ENCODE data around the gene KLRF2.
A peak's percentile ranks its signal among the peaks of the same experiment; 100 is the strongest.
"Not testable (repeated sequence)": the region's sequence is repeated elsewhere in the genome, so short reads cannot be mapped to it uniquely, and the experiment has no call there.

KLRF2 gene, protein sequence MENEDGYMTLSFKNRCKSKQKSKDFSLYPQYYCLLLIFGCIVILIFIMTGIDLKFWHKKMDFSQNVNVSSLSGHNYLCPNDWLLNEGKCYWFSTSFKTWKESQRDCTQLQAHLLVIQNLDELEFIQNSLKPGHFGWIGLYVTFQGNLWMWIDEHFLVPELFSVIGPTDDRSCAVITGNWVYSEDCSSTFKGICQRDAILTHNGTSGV

DNA sequence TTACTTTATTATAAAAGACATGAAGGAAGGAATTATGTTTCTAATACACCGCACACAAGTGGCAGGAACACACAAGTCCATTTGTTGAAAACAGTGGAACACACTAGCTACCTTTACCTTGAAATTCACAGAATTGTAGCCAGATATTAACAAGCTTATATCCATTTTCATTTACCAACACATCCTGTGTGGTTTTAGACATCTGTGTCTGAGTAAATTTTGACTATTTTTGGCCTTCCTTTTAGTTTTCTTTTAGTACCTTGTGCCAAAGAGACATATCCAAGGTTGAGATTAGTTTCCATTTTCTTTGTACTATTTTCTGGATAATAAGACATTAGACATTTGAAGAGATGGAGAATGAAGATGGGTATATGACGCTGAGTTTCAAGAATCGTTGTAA is at the start of gene KLRF2:
Gene KLRF2, plus strand, starts transcription at position 244 of the 400 bp plus-strand sequence. Its CDS starts 107 bp downstream, at position 351.
- DNase-seq = no peak

GRCh38 chr12:9831720-9832119 is 49.6 kb upstream of the KLRF2 start:
- DNase-seq = no peak

GRCh38 chr12:9843407-9843806 is 37.9 kb upstream of the KLRF2 start:
- DNase-seq = no peak

- DNase-seq = no peak
These were observed 32.4 kb upstream of the KLRF2 start for GRCh38 chr12:9848899-9849298.

DNA sequence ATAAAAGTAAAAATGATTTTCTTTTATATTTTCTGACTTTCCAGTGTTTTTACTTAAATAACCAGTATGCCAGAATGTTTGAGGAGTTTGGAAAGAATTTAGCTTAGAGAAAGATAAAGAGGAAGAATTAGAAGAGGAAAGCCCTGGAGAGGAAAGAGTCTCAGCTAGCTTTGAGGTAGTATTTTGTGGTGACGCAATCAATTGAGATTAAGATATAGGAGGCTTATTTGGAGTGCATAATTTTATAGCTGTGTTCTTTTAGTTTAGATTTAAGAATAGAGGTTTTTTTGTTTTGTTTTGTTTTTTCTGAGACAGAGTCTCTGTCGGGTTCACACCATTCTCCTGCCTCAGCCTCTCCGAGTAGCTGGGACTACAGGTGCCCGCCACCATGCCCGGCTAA is 30.2 kb upstream of the KLRF2 start:
- no peak for DNase-seq

DNA sequence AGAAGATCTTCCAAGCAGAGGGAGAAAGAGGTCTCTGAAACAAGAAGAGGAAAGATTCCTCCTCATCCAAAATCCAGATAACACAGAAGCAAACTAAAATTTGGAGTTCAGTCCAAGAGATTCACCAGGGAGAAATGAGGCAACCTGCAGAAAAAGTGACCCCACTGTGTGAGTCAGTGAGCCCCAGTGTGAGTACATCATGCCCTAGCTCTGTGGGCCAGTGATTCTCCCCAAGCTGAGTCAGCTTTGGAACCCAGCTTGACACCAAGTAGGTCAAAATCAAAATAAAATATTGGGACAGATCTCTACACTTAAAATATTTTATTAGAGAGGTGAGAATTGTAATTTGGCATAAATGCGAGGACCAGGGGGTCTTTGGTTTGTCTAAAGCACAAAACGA is 29.4 kb upstream of the KLRF2 start:
- no peak for DNase-seq

- no peak for DNase-seq
These were observed 25.1 kb upstream of the KLRF2 start for GRCh38 chr12:9856151-9856550.

- DNase-seq = no peak
These were observed 24.4 kb upstream of the KLRF2 start for GRCh38 chr12:9856894-9857293.

- no peak for DNase-seq
These were observed 23.2 kb upstream of the KLRF2 start for GRCh38 chr12:9858135-9858534.

GRCh38 chr12:9864913-9865675 is 16.2 kb upstream of the KLRF2 start:
- DNase-seq = no peak

DNA sequence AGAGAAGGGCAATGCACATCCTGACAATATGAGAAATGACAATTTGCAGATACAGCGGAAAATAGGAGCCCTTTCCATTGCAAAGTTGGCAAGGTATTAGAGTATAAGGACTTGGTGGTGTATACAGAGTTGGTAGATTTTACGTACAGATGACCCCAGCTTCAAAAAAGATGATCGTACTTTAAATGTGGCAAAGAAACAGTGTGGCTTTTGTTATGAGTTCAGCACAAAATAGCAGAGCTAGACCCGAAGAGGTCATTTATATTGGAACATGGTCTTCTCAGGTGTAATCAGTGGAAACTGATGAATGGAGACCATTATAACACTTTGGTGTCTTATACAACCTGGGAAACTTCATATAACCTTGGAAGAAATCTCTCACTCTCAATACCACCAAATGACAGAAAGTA is 14.4 kb upstream of the KLRF2 start:
- DNase-seq = no peak

DNA sequence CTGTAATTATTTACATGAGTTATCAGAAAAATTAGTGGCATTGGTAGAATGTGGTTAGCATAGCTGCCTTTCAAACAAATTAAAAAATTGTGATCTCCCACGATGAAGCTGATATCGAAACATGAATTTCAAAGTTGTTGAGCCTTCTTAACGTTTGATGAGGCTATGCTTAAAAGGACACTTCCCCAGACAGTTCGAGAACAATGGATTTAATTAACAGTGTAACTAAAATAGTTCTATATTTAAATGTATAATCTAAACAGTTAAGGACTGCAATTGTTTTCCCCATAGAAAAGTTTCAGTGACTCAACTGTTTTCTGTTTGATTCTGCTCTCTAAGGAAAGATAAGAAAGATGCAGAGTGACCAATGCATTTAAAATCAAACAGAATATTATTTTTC is 13.8 kb upstream of the KLRF2 start:
- DNase-seq = no peak

DNA sequence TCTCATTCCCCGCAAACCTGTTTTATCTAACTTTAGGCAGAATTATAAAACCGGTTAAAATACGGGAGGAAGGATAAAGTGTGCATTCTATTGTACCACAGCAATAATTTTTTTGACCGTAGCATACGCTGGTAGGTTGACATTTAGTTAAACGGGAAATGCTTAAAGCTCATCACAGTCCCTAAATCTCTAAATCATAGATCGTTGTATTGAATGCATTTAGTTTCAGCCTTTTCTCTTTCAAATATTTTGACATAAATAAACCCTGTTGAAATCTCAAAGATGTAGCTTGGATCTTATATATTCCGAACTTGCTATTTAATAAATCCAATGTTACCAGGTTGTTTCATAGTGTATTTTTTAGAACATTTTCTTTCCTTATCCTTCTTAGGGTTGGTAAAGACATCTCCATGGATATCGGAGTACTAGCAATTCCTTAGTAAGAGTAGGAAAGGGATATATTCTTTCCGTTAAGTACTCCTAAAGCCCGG is 12.9 kb upstream of the KLRF2 start:
- DNase-seq = no peak

- no peak for DNase-seq
These were observed 12.4 kb upstream of the KLRF2 start for GRCh38 chr12:9868951-9869306.

DNA sequence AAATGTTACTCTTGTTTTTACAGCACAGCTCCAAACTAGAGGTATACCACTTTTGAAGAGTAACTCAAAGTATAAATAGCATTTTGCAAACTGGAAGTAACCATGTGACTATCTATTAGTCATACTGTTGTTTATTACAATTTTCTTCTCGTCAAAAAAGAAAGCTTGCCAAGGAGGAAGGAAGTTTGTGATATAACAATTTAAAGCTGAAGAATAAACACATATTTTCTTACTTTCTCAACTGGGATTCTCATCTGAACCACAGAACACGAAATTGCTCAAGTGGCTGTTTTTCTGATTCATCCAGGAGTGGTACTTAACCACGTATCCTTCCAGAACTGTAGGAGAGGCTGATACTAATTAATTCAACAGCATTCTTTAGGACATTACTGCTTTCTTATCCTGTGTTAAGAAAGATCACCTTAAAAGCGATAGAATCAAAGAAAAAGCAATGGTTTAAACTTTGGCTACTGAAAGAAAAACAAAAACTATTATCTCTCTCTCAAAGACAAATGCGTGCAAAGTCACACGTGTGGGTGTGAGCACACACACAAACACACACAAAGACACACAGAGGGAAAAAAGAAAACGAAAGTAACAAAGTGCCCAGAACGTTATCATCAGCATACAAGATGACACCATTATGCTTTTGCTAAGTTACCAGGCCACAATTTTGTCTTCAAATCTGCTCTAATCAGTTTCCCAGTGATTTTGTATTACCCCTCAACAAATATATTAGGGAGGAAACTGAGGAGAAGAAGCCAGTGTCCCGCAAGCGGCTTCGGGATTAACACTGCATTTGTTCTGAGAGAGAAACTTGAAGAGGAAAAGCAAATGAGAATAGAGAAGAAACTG is 11.8 kb upstream of the KLRF2 start, which contains the start of gene CLEC2B:
Gene CLEC2B, minus strand, starts transcription at position 48 of the 855 bp plus-strand sequence.
- peak; percentile 18 for DNase-seq

DNA sequence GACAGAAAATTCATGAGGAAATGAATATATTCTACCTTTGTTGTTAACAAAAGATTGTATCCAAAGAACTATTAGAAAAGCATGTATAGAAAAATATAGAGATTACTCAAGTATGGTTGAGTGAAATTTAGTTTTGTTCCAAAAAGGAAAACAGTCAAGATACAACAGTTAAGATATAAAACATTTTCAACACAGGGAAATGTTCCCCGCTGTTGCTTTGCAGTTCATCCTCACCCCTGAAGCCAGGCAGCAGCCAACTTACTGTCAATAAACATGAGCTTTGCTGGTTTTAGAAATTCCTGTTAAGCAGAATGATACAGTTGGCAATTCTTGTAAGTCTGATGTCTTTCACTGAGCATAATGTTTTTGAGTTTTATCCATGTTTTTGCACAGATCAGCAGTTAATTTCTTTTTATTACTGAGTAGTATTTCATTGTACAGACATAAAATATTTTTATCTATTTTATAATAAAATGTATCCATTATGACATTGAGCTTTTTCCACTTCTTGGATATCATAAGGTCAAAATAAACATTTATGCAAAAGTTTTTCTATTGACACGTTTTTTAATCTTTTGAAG is 10.9 kb upstream of the KLRF2 start:
- DNase-seq = no peak

DNA sequence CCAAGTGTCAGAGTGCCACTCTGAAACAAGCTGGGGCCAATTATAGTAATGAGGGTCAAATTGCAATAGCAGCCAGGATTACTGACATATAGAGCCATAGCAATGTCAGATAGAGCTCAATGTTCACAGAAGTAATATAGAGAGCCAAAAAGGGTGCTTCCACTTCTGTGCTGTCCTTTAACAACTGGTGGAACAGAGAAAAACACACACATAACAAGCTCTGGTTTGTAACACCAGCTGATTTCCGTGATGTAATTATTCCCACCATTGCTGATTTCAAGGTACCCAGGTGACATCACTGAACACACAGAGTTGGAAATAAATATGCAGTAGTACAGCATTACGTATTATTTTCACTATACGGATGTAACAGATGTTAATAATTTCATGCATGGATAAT is 9.1 kb upstream of the KLRF2 start:
- no peak for DNase-seq

DNA sequence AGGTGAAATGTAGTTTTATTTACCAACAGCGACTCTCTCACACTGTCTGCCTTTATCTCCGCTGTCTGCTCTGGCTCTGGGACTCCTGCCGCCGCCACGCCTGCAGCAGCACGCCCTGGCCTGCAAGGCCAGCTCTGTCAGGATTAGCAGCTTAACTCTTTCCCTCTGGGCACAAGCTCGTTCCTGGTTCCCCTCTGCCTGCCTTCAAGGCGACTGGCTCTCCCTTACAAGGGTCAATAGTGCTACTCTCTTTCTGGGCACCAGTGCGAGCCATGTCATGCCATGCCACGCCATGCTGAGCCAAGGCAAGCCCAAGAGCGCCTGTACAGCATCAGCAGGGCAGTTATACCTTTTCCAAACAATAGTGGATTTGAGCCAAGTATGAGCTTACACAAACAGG is 8.5 kb upstream of the KLRF2 start:
- no peak for DNase-seq

DNA sequence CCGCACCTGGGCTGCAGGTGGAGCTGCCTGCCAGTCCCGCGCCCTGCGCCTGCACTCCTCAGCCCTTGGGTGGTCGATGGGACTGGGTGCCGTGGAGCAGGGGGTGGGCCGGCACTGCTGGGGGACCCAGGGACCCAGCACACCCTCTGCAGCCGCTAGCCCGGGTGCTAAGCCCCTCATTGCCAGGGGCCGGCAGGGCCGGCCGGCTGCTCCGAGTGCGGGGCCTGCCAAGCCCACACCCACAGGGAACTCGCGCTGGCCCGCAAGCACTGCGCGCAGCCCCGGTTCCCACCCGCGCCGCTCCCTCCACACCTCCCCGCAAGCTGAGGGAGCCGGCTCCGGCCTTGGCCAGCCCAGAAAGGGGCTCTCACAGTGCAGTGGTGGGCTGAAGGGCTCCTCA is 5.2 kb upstream of the KLRF2 start:
- not testable (repeated sequence) for DNase-seq

- DNase-seq = no peak
These were observed 684 bp upstream of the KLRF2 start for GRCh38 chr12:9880532-9881078.

GRCh38 chr12:9881988-9882387 is 699 bp downstream of the KLRF2 start:
- DNase-seq = no peak

- DNase-seq = no peak
These were observed 1.9 kb downstream of the KLRF2 start for GRCh38 chr12:9883175-9883574.

All from stimulated activated CD4-positive, alpha-beta T cell treated with anti-CD3 and anti-CD28 coated beads, Interleukin-4, amount 100 ng/mL, for 1 hour (primary cell).